Tibial nerve (tissue), 4 donors: Measurements from ENCODE around the gene ATRNL1.

Experiments used
- EP300 ChIP-seq, 2 donors: sonication (generic); formaldehyde crosslinking; IDR thresholded peaks; one replicate each; pipeline ENCODE4 v1.6.1; 2017; ENCODE audit warnings: antibody characterized with exemption in 2 of 2, mild to moderate bottlenecking in 1 of 2
- TF ChIP-seq, protein P1 (sequence below), 5 experiments: fragments of 200-600 bp in 3 of 5; fragments of 450-650 bp in 2 of 5; sonication (generic) in 3 of 5; IDR thresholded peaks; one replicate each; pipeline ENCODE4 v1.5.1; 2016 to 2019; ENCODE audit warnings: antibody characterized with exemption in 5 of 5, mild to moderate bottlenecking in 3 of 5, moderate library complexity in 2 of 5

DNA sequence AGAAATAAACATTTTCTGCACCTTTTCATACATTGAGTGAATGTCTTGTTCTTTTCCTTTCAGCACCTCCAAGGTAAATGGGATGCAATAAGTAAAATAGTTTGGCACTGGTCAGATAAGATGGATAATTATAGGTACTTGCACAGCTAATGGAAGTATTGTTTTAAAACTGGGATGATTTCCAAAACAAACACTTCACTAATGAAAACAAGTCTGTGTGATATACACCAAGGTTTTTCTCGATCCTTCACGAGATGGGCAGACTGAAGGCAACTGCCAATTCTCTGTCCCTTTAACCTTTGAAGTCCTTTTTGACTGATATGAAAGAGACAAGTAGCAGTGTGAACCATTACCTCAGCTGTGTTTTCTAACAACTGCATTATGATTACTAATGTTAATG lies 756.0 kb downstream of the ATRNL1 start:
- TF ChIP-seq, protein P1, sequence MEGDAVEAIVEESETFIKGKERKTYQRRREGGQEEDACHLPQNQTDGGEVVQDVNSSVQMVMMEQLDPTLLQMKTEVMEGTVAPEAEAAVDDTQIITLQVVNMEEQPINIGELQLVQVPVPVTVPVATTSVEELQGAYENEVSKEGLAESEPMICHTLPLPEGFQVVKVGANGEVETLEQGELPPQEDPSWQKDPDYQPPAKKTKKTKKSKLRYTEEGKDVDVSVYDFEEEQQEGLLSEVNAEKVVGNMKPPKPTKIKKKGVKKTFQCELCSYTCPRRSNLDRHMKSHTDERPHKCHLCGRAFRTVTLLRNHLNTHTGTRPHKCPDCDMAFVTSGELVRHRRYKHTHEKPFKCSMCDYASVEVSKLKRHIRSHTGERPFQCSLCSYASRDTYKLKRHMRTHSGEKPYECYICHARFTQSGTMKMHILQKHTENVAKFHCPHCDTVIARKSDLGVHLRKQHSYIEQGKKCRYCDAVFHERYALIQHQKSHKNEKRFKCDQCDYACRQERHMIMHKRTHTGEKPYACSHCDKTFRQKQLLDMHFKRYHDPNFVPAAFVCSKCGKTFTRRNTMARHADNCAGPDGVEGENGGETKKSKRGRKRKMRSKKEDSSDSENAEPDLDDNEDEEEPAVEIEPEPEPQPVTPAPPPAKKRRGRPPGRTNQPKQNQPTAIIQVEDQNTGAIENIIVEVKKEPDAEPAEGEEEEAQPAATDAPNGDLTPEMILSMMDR (IDR thresholded peaks at IDR 0.05): no peak
- no peak for TF ChIP-seq EP300 (IDR thresholded peaks at IDR 0.05)
